Ovary (tissue), 3 donors: ENCODE measurements around the gene SNRK.

ENCODE experiments used
- EP300 ChIP-seq: sonication (generic); formaldehyde crosslinking; IDR thresholded peaks from one replicate; pipeline ENCODE4 v1.6.1; 2017; ENCODE audit warnings: antibody characterized with exemption
- POLR2A ChIP-seq: fragments of 450-650 bp; IDR thresholded peaks from one replicate; pipeline ENCODE4 v1.6.1; 2017; ENCODE audit warnings: antibody characterized with exemption, mild to moderate bottlenecking, moderate library complexity
- TF ChIP-seq, protein P1 (sequence below), 3 donors: fragments of 450-650 bp in 2 of 3; fragments of 200-600 bp in 1 of 3; IDR thresholded peaks; one replicate each; pipeline versions ENCODE4 v1.5.1 to v1.8.0; 2016 to 2022; ENCODE audit warnings: antibody characterized with exemption in 3 of 3, mild to moderate bottlenecking in 1 of 3
- donor health status: DM: no; HTN: no; CAD: no.

DNA sequence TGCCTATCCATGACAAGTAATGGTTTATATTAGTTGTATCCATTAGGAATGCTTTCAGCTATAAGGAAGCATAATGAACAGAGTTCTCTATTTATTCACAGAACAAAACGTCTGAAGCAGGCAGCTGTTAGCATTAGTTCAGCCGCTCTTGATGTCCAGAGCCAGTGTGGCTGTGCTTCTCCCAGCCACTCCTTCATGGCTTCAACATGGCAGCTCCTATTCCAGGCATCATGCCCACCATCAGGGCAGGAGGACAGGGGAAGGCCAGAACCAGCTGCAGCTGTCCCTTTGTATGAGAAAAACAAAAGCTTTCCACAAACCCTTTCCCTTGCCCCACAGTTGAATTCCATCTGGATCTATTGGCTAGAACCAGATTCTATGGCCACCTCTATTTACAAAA, 12.9 kb upstream of the SNRK start:
- TF ChIP-seq, protein P1, sequence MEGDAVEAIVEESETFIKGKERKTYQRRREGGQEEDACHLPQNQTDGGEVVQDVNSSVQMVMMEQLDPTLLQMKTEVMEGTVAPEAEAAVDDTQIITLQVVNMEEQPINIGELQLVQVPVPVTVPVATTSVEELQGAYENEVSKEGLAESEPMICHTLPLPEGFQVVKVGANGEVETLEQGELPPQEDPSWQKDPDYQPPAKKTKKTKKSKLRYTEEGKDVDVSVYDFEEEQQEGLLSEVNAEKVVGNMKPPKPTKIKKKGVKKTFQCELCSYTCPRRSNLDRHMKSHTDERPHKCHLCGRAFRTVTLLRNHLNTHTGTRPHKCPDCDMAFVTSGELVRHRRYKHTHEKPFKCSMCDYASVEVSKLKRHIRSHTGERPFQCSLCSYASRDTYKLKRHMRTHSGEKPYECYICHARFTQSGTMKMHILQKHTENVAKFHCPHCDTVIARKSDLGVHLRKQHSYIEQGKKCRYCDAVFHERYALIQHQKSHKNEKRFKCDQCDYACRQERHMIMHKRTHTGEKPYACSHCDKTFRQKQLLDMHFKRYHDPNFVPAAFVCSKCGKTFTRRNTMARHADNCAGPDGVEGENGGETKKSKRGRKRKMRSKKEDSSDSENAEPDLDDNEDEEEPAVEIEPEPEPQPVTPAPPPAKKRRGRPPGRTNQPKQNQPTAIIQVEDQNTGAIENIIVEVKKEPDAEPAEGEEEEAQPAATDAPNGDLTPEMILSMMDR (IDR thresholded peaks at IDR 0.05), result no peak
- TF ChIP-seq POLR2A (no peak), EP300 (no peak)
